Transverse colon (tissue), 4 donors: ENCODE data around the gene SH3GL3. TPM values are rescaled to one million over a fixed set of nuclear protein-coding genes. Genes with fewer than 3 reads are reported as not detected.

Experiments
- DNase-seq: peaks from one replicate; pipeline ENCODE4 v3.0.0-alpha.2; 2019
- H3K27ac ChIP-seq, 4 donors: fragments of 200-600 bp; sonication (generic); 2 replicates each; pipeline ENCODE4 v1.5.1; 2016 to 2018; ENCODE audit warnings: inconsistent platforms in 4 of 4
- H3K27me3 ChIP-seq: fragments of 200-600 bp; sonication (generic); 2 replicates; pipeline ENCODE4 v1.5.1; 2017; ENCODE audit warnings: inconsistent platforms
- H3K36me3 ChIP-seq, 4 donors: fragments of 200-600 bp; sonication (generic); 2 replicates each; pipeline ENCODE4 v1.5.1; 2017 to 2019; ENCODE audit warnings: inconsistent platforms in 4 of 4
- H3K4me1 ChIP-seq, 4 donors: fragments of 200-600 bp; sonication (generic); 2 replicates each; pipeline ENCODE4 v1.5.1; 2017 to 2020; ENCODE audit warnings: inconsistent platforms in 4 of 4
- H3K4me3 ChIP-seq, 4 donors: fragments of 200-600 bp; sonication (generic); 1 replicate in 1 of 4; 2 replicates in 3 of 4; pipeline versions ENCODE4 v1.5.1 to v1.6.1; 2017 to 2019; ENCODE audit warnings: inconsistent platforms in 4 of 4
- H3K9me3 ChIP-seq, 2 donors: fragments of 200-600 bp; sonication (generic); 2 replicates each; pipeline ENCODE4 v1.5.1; 2017 to 2019; ENCODE audit warnings: inconsistent platforms in 2 of 2
- EP300 ChIP-seq: sonication (generic); formaldehyde crosslinking; IDR thresholded peaks from one replicate; pipeline ENCODE4 v1.6.1; 2017; ENCODE audit warnings: antibody characterized with exemption, low read depth
- POLR2A ChIP-seq: fragments of 450-650 bp; IDR thresholded peaks from one replicate; pipeline ENCODE4 v1.6.1; 2016; ENCODE audit warnings: antibody characterized with exemption, mild to moderate bottlenecking, moderate library complexity
- POLR2AphosphoS5 ChIP-seq, 3 donors: sonication (generic); formaldehyde crosslinking; IDR thresholded peaks; one replicate each; pipeline ENCODE4 v1.6.1; 2016; ENCODE audit warnings: antibody characterized with exemption in 3 of 3
- WGBS, 2 donors: methylation state at CpG; one replicate each; pipeline ENCODE4 v1.1.5; 2018; ENCODE audit warnings: low coverage in 1 of 2; 5-methylcytosine and 5-hydroxymethylcytosine counted together
- in situ Hi-C, 4 donors: fragments of 200-750 bp; cut with MboI; loops; one replicate each; pipeline versions ENCODE4 v1.15.0 to v1.15.1; 2017; ENCODE audit warnings: low sequenced_read_pairs in 3 of 4, low pct_ligation_motif_present in 1 of 4, low pct_unique_long_range_greater_than_20kb in 1 of 4
- intact Hi-C: fragments of 100-400 bp; cut with DNase I; formaldehyde crosslinking; loops from one replicate; pipeline ENCODE4 v1.15.1; 2023; ENCODE audit warnings: low total_unique reads
- total RNA-seq, 4 donors: library from RNA; depleted of rRNA; stranded (reverse); fragments of >200 nt; gene quantifications; one replicate each; pipeline ENCODE4 v1.1.0, GENCODE V29; 2016
- TF ChIP-seq, protein P1 (sequence below), 5 experiments: fragments of 200-600 bp in 3 of 5; fragments of 450-650 bp in 2 of 5; sonication (generic) in 3 of 5; IDR thresholded peaks; 1 replicate in 2 of 5; 2 replicates in 3 of 5; pipeline ENCODE4 v1.5.1; 2016 to 2017; ENCODE audit warnings: antibody characterized with exemption in 5 of 5, inconsistent platforms in 3 of 5, mild to moderate bottlenecking in 2 of 5, moderate library complexity in 1 of 5

Gene SH3GL3
- total RNA-seq, 4 donors from 2014 or later: not detected

DNA sequence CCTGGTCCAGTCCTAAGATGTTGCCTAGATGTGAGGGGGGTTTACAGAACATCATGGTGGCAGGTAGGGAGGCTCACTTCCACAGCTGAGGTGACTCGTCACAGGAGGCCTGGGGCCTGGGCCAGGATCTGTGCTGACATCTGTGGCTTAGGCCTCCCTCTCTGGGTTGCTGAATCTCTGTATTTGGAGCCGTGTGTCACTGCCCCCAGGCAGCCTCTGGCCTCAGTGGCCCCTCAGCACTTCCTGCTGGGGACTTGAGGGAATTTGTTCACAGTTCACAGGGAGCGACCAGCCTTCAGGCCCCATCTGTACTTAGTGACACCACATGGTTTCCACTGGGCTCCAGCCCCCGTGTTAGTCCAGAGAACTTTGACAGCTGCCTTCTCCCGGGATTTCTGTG, 165.1 kb downstream of the SH3GL3 start:
- no peak for DNase-seq
- 80% methylated on average over 5 of the region's 5 CpGs; no CpG with 5 or more reads in 1 of the 2 donors for WGBS, 2 donors
- H3K36me3 ChIP-seq: no peaks in the 10 kb centered on the region
- in situ Hi-C loops (no loop called here), intact Hi-C loops (no loop called here)
- no peaks in the 10 kb centered on the region for H3K4me1 ChIP-seq
- H3K27me3 ChIP-seq: no peaks in the 10 kb centered on the region
- no peak overlapping the region for H3K4me3 ChIP-seq
- no peaks in the 10 kb centered on the region for H3K9me3 ChIP-seq
- H3K27ac ChIP-seq: no peak overlapping the region
- TF ChIP-seq POLR2A: no peak
- TF ChIP-seq, protein P1, sequence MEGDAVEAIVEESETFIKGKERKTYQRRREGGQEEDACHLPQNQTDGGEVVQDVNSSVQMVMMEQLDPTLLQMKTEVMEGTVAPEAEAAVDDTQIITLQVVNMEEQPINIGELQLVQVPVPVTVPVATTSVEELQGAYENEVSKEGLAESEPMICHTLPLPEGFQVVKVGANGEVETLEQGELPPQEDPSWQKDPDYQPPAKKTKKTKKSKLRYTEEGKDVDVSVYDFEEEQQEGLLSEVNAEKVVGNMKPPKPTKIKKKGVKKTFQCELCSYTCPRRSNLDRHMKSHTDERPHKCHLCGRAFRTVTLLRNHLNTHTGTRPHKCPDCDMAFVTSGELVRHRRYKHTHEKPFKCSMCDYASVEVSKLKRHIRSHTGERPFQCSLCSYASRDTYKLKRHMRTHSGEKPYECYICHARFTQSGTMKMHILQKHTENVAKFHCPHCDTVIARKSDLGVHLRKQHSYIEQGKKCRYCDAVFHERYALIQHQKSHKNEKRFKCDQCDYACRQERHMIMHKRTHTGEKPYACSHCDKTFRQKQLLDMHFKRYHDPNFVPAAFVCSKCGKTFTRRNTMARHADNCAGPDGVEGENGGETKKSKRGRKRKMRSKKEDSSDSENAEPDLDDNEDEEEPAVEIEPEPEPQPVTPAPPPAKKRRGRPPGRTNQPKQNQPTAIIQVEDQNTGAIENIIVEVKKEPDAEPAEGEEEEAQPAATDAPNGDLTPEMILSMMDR (IDR thresholded peaks at IDR 0.05): no peak
- no peak for TF ChIP-seq POLR2AphosphoS5 (IDR thresholded peaks at IDR 0.05)
- no peak for TF ChIP-seq EP300

DNA sequence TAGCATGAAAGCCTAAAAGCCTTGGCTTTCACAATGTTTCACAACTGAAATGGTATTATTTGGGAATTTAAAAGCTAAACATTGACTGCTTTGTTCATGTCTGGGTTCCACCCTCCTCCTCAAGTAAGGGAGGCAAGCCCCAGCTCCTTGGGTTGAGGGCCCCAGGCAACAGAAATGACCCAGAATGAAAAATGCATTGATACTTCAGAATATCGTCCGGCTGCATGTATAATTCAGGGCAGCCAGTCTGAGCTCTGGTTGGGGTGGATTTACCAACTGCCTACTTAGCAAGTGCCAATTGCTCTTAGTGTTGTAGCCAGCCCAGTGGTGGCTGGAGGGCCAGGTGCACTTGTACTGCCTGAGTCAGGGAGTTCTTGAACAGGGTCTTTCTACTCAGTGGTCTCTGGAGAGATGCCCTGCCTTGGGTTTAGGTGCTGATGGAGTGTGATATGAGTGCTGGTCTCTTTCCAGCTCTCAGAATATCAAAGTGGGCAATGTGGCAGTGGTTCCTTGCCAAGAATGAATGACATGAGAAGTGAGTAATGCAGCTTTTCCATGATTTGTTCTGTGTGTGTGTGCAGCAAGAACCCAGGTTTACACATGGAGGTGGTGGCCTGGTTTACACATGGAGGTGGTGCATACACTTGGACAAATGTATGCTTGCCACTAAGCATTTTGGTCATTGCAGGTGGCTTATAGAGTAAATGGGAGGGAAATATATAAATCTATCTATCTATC, 165.9 kb downstream of the SH3GL3 start:
- H3K4me3 ChIP-seq: no peak overlapping the region
- TF ChIP-seq, protein P1 (IDR thresholded peaks at IDR 0.05): no peak
- TF ChIP-seq EP300 (no peak), POLR2AphosphoS5 (IDR thresholded peaks at IDR 0.05) (no peak), POLR2A (no peak)
- no peak for DNase-seq
- no peaks in the 10 kb centered on the region for H3K36me3 ChIP-seq
- WGBS, 2 donors: 85% methylated on average over 2 of the region's 2 CpGs; no CpG with 5 or more reads in 1 of the 2 donors
- in situ Hi-C loops: no loop called here
- H3K4me1 ChIP-seq: no peaks in the 10 kb centered on the region
- H3K27me3 ChIP-seq: no peaks in the 10 kb centered on the region
- intact Hi-C loops: no loop called here
- H3K27ac ChIP-seq: no peak overlapping the region
- H3K9me3 ChIP-seq: no peaks in the 10 kb centered on the region

DNA sequence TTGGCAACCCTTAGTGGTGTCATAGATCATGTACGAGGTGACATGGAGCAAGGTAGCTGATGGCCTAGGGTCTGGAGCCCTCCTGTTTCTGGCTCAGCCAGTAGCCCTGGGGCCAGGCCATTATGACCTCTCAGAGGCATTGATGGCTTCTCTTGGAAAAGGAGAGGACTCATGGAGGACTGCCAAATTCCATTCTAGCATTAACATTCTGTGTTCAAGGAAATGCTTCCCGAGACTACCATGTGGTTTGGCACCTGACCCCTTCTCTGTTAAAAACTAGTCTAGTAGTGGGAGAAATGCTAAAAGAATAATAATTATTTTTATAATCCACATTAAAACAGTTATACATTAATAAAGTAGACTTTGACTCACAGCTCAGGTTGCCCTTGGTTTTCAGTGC, 166.6 kb downstream of the SH3GL3 start:
- Histone ChIP-seq H3K4me3 (no peak overlapping the region), H3K27me3 (no peaks in the 10 kb centered on the region), H3K36me3 (no peaks in the 10 kb centered on the region), H3K4me1 (no peaks in the 10 kb centered on the region), H3K27ac (no peak overlapping the region), H3K9me3 (no peaks in the 10 kb centered on the region)
- no peak for DNase-seq
- intact Hi-C loops: no loop called here
- 60% methylated on average over 2 of the region's 2 CpGs; no CpG with 5 or more reads in 1 of the 2 donors for WGBS, 2 donors
- in situ Hi-C loops: no loop called here
- TF ChIP-seq POLR2A: no peak
- TF ChIP-seq EP300: no peak
- TF ChIP-seq, protein P1 (IDR thresholded peaks at IDR 0.05): no peak
- TF ChIP-seq POLR2AphosphoS5 (IDR thresholded peaks at IDR 0.05): no peak

- in situ Hi-C loops: no loop called here
These were observed 169.7 kb downstream of the SH3GL3 start for GRCh38 chr15:83616840-83617239.

More at GRCh38 chr15:83616840-83617239, 169.7 kb downstream of the SH3GL3 start:
- DNase-seq: no peak
- Histone ChIP-seq H3K4me1 (no peaks in the 10 kb centered on the region), H3K4me3 (no peak overlapping the region), H3K27me3 (no peaks in the 10 kb centered on the region), H3K27ac (no peak overlapping the region), H3K9me3 (no peaks in the 10 kb centered on the region), H3K36me3 (no peaks in the 10 kb centered on the region)
- WGBS, 2 donors: 86 to 92% methylated on average over 1 of the region's 1 CpG
- no peak for TF ChIP-seq EP300
- no peak for TF ChIP-seq POLR2AphosphoS5 (IDR thresholded peaks at IDR 0.05)
- TF ChIP-seq, protein P1 (IDR thresholded peaks at IDR 0.05): no peak
- no peak for TF ChIP-seq POLR2A
- intact Hi-C loops: no loop called here
